ENCODE results near the gene MTMR8.

DNA sequence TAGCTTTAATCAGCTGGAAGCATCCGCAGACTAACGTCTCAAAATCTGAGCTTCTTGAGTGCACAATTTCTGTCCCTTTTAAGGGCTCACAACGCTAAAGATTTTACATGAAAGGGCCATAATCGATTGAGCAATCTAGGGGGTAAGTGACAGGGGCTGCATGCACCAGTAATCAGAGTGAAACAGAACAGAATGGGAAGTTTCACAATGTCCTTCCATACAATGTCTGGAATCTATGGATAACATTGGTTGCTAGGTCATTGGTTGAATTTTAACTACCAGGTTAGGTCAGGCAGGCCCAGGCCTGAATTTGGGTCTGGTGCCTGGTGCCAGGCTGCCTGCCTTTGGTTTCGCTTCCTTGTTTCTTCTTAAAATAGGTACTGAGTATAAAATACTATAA is 42.0 kb upstream of the MTMR8 start:
- TF ChIP-seq, protein P1, sequence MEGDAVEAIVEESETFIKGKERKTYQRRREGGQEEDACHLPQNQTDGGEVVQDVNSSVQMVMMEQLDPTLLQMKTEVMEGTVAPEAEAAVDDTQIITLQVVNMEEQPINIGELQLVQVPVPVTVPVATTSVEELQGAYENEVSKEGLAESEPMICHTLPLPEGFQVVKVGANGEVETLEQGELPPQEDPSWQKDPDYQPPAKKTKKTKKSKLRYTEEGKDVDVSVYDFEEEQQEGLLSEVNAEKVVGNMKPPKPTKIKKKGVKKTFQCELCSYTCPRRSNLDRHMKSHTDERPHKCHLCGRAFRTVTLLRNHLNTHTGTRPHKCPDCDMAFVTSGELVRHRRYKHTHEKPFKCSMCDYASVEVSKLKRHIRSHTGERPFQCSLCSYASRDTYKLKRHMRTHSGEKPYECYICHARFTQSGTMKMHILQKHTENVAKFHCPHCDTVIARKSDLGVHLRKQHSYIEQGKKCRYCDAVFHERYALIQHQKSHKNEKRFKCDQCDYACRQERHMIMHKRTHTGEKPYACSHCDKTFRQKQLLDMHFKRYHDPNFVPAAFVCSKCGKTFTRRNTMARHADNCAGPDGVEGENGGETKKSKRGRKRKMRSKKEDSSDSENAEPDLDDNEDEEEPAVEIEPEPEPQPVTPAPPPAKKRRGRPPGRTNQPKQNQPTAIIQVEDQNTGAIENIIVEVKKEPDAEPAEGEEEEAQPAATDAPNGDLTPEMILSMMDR (conservative IDR thresholded peaks at IDR 0.05 in 1 of 2, IDR thresholded peaks at IDR 0.05 in 1 of 2; ENCODE audit: extremely low read depth in 1 of 2, insufficient read depth in 1 of 2, low read depth in 1 of 2, low read length in 2 of 2): no peak
- TF ChIP-seq EZH2 (IDR thresholded peaks at IDR 0.05; ENCODE audit: borderline replicate concordance, low read length): no peak

Measured in mammary epithelial cell (primary cell).